ENCODE data around the gene SETDB2.

SETDB2 gene

GRCh38 chr13:49539313-49539712 is 95.2 kb downstream of the SETDB2 start:
- H3K27ac Mint-ChIP-seq = peak overlapping the region; percentile 84
- peaks cover 24% of the 10 kb centered on the region for H3K4me1 Mint-ChIP-seq
- no peak overlapping the region for H3K4me3 Mint-ChIP-seq
- TF ChIP-seq CTCF (IDR thresholded peaks at IDR 0.05) = no peak
- DNase-seq = no peak
- no peaks in the 10 kb centered on the region for H3K27me3 Mint-ChIP-seq (ENCODE audit: low read depth, poor library complexity)
- H3K9me3 Mint-ChIP-seq = no peaks in the 10 kb centered on the region
- H3K36me3 Mint-ChIP-seq (ENCODE audit: low read depth) = peaks cover 69% of the 10 kb centered on the region

GRCh38 chr13:49539746-49540145 is 95.7 kb downstream of the SETDB2 start:
- TF ChIP-seq CTCF (IDR thresholded peaks at IDR 0.05) = no peak
- no peak overlapping the region for H3K4me3 Mint-ChIP-seq
- H3K4me1 Mint-ChIP-seq = peaks cover 22% of the 10 kb centered on the region
- peak overlapping the region; percentile 95 for H3K27ac Mint-ChIP-seq
- DNase-seq = no peak
- no peaks in the 10 kb centered on the region for H3K27me3 Mint-ChIP-seq (ENCODE audit: low read depth, poor library complexity)
- H3K36me3 Mint-ChIP-seq (ENCODE audit: low read depth) = peaks cover 68% of the 10 kb centered on the region
- no peaks in the 10 kb centered on the region for H3K9me3 Mint-ChIP-seq

- H3K4me1 Mint-ChIP-seq = peaks cover 18% of the 10 kb centered on the region
- H3K27me3 Mint-ChIP-seq (ENCODE audit: low read depth, poor library complexity) = no peaks in the 10 kb centered on the region
- no peak for DNase-seq
- peak overlapping the region; percentile 95 for H3K27ac Mint-ChIP-seq
- no peak overlapping the region for H3K4me3 Mint-ChIP-seq
- no peaks in the 10 kb centered on the region for H3K9me3 Mint-ChIP-seq
- no peak for TF ChIP-seq CTCF (IDR thresholded peaks at IDR 0.05)
- H3K36me3 Mint-ChIP-seq (ENCODE audit: low read depth) = peaks cover 60% of the 10 kb centered on the region
Observed at GRCh38 chr13:49540552-49540951, 96.5 kb downstream of the SETDB2 start.

- H3K9me3 Mint-ChIP-seq = no peaks in the 10 kb centered on the region
- H3K27me3 Mint-ChIP-seq (ENCODE audit: low read depth, poor library complexity) = no peaks in the 10 kb centered on the region
- TF ChIP-seq CTCF (IDR thresholded peaks at IDR 0.05) = no peak
- peaks cover 18% of the 10 kb centered on the region for H3K4me1 Mint-ChIP-seq
- no peak overlapping the region for H3K4me3 Mint-ChIP-seq
- H3K27ac Mint-ChIP-seq = no peak overlapping the region
- H3K36me3 Mint-ChIP-seq (ENCODE audit: low read depth) = peaks cover 48% of the 10 kb centered on the region
- DNase-seq = no peak
Observed at GRCh38 chr13:49543656-49544055, 99.6 kb downstream of the SETDB2 start.

Data from nephron progenitor cell (in vitro differentiated cells).